HepG2 (cell line): Measurements from ENCODE around the gene PITHD1. TPM values are rescaled to one million over a fixed set of nuclear protein-coding genes. Genes with fewer than 3 reads are reported as not detected.
A peak's percentile ranks its signal among the peaks of the same experiment; 100 is the strongest.

Experiments
- ATAC-seq: fragments of 200-7000 bp; cut with Tn5 transposase; 3 replicates; pipeline ENCODE4 v1.9.1; 2020; ENCODE audit warnings: mild to moderate bottlenecking, moderate library complexity
- BruUV-seq: library from RNA; stranded (reverse); fragments of 400-500 nt; replicated peaks from 2 replicates; lab custom pipeline; 2021; lab: Mats Ljungman, UMichigan
- CTCF ChIA-PET: fragments of 300-600 bp; formaldehyde crosslinking; extraction: SDS; loops from one replicate; lab custom pipeline; 2021; ENCODE audit warnings: low total read pairs, inconsistent platforms, low intra/inter-chr PET ratio; lab: Yijun Ruan, JAX
- POLR2A ChIA-PET: fragments of 350-600 bp; sonication (Branson Sonifier 250); formaldehyde crosslinking; loops from one replicate; lab custom pipeline; 2020; ENCODE audit warnings: antibody characterized with exemption, inconsistent platforms; lab: Yijun Ruan, JAX
- DNase-seq: peaks from one replicate; pipeline ENCODE4 v3.0.0-alpha.2; 2015; ENCODE audit warnings: low spot score
- FAIRE-seq: peaks from 3 replicates; lab custom pipeline; 2011; peaks lifted over from hg19 to GRCh38; lab: Jason Lieb, UNC
- H2AFZ ChIP-seq: one replicate; pipeline ENCODE4 v1.6.1; 2011; ENCODE audit warnings: low read length, inconsistent platforms
- H3K27ac ChIP-seq: fragments of 300-600 bp; 3 replicates; pipeline ENCODE4 v1.8.0; 2011; ENCODE audit warnings: mixed run types, mild to moderate bottlenecking, mixed read lengths, low read length, inconsistent platforms; ENCODE audit not compliant: insufficient read depth; ENCODE audit errors: extremely low read length
- H3K27me3 ChIP-seq, 2 experiments: fragments of 200-600 bp in 1 of 2; 2 replicates in 1 of 2; 3 replicates in 1 of 2; pipeline versions ENCODE4 v1.6.0 to v1.8.0; 2011; ENCODE audit warnings: low read length in 2 of 2, mild to moderate bottlenecking in 2 of 2, moderate library complexity in 2 of 2, inconsistent platforms in 1 of 2; ENCODE audit not compliant: insufficient read depth in 2 of 2, control insufficient read depth in 1 of 2
- H3K36me3 ChIP-seq, 2 experiments: fragments of 200-600 bp in 1 of 2; replicated peaks in 1 of 2; 2 replicates in 1 of 2; 3 replicates in 1 of 2; pipeline versions ENCODE4 v1.5.1 to v1.8.0; 2011; ENCODE audit warnings: low read length in 2 of 2, inconsistent platforms in 1 of 2; ENCODE audit not compliant: insufficient read depth in 2 of 2, control insufficient read depth in 1 of 2
- H3K4me1 ChIP-seq: 2 replicates; pipeline ENCODE4 v1.5.1; 2012; ENCODE audit warnings: low read length, inconsistent platforms; ENCODE audit not compliant: insufficient read depth
- H3K4me2 ChIP-seq: 2 replicates; pipeline ENCODE4 v1.6.0; 2011; ENCODE audit warnings: low read depth, low read length, inconsistent platforms
- H3K4me3 ChIP-seq, 3 experiments: fragments of 200-600 bp in 1 of 3; sonication (generic), shearing (Covaris generic) in 1 of 3; replicated peaks in 1 of 3; 2 replicates each; pipeline ENCODE4 v1.5.1; 2011 to 2016; ENCODE audit warnings: low read length in 3 of 3, inconsistent platforms in 2 of 3, low read depth in 2 of 3, mild to moderate bottlenecking in 2 of 3, control low read depth in 1 of 3, mixed read lengths in 1 of 3; ENCODE audit not compliant: insufficient read depth in 1 of 3
- H3K79me2 ChIP-seq: one replicate; pipeline ENCODE4 v1.6.1; 2011; ENCODE audit warnings: low read length, inconsistent platforms; ENCODE audit not compliant: insufficient read depth
- H3K9ac ChIP-seq: 2 replicates; pipeline ENCODE4 v1.6.0; 2011; ENCODE audit warnings: mild to moderate bottlenecking, low read depth, low read length, inconsistent platforms; ENCODE audit not compliant: insufficient read depth
- H3K9me3 ChIP-seq: 2 replicates; pipeline ENCODE4 v1.5.1; 2012; ENCODE audit warnings: mild to moderate bottlenecking, low read length
- H4K20me1 ChIP-seq: 2 replicates; pipeline ENCODE4 v1.6.0; 2011; ENCODE audit warnings: inconsistent platforms, mild to moderate bottlenecking, low read length, moderate library complexity; ENCODE audit not compliant: insufficient read depth
- FOXC1 ChIP-seq: sonication (generic); formaldehyde crosslinking; IDR thresholded peaks from 2 replicates; pipeline ENCODE4 v1.8.0; 2022; ENCODE audit warnings: mild to moderate bottlenecking, missing genetic modification reagents, borderline replicate concordance
- GZF1 ChIP-seq: sonication (generic); formaldehyde crosslinking; IDR thresholded peaks from 2 replicates; pipeline ENCODE4 v1.5.1; 2020; ENCODE audit warnings: mild to moderate bottlenecking, missing genetic modification reagents
- RAD21 ChIP-seq: fragments of 450-650 bp; formaldehyde crosslinking; IDR thresholded peaks from 2 replicates; pipeline ENCODE4 v1.5.0; 2020; ENCODE audit warnings: mild to moderate bottlenecking
- TCF7L2 ChIP-seq: IDR thresholded peaks from 2 replicates; pipeline ENCODE4 v1.6.1; 2011; ENCODE audit warnings: mild to moderate bottlenecking, low read depth, low read length, moderate library complexity
- ZBTB21 ChIP-seq: sonication (generic); formaldehyde crosslinking; IDR thresholded peaks from 2 replicates; pipeline ENCODE4 v1.4.0; 2020; ENCODE audit warnings: missing genetic modification reagents
- ZMYM4 ChIP-seq: sonication (generic); formaldehyde crosslinking; IDR thresholded peaks from 2 replicates; pipeline ENCODE4 v1.8.1; 2023; ENCODE audit warnings: mild to moderate bottlenecking, missing genetic modification reagents
- WGBS: methylation state at CpG from one replicate; pipeline ENCODE4 v1.1.6; 2017; ENCODE audit warnings: low lambda C conversion rate; 5-methylcytosine and 5-hydroxymethylcytosine counted together
- in situ Hi-C: cut with HindIII; loops from 2 replicates; pipeline ENCODE4 v1.10.0; 2017; ENCODE audit warnings: low pct_unique_long_range_greater_than_20kb; ENCODE audit not compliant: extremely low pct_ligation_motif_present
- intact Hi-C: fragments of 100-400 bp; cut with micrococcal nuclease; formaldehyde crosslinking; loops from one replicate; pipeline ENCODE4 v1.10.0; 2022; ENCODE audit not compliant: unreplicated experiment
- polyA plus RNA-seq, 8 experiments: library from polyadenylated mRNA; depleted of rRNA in 3 of 8; stranded (reverse) in 7 of 8; unstranded in 1 of 8; fragments of >200 nt; fragmentation: Illumina TruSeq in 4 of 8; extraction: Trizol in 4 of 8; gene quantifications; 2 replicates each; pipeline versions ENCODE4 v1.2.1 to v1.2.3, GENCODE V29; 2011 to 2016; ENCODE audit warnings: low read depth in 4 of 8, missing spikeins in 1 of 8, mixed read lengths in 1 of 8; ENCODE audit not compliant: insufficient read depth in 1 of 8
- total RNA-seq, 5 experiments: library from RNA; depleted of rRNA; stranded (reverse); fragments of >200 nt; fragmentation: Illumina TruSeq; extraction: Trizol; gene quantifications; 2 replicates each; pipeline ENCODE4 v1.2.3, GENCODE V29; 2016; ENCODE audit warnings: low read depth in 1 of 5
- TF ChIP-seq, protein P1 (sequence below): sonication (generic); formaldehyde crosslinking; IDR thresholded peaks from 2 replicates; pipeline ENCODE4 v1.5.0; 2020; ENCODE audit warnings: mild to moderate bottlenecking, missing genetic modification reagents, borderline replicate concordance
- TF ChIP-seq, protein P2 (sequence below): sonication (generic); formaldehyde crosslinking; IDR thresholded peaks from 2 replicates; pipeline ENCODE4 v1.5.0; 2020; ENCODE audit warnings: mild to moderate bottlenecking, missing genetic modification reagents, moderate library complexity

The PITHD1 gene
- total and polyA plus RNA-seq, 2 of the 13 experiments (the other 11 are each of a cell fraction or from before 2014, with no cell fraction given): 28.0 to 37.3 TPM

DNA sequence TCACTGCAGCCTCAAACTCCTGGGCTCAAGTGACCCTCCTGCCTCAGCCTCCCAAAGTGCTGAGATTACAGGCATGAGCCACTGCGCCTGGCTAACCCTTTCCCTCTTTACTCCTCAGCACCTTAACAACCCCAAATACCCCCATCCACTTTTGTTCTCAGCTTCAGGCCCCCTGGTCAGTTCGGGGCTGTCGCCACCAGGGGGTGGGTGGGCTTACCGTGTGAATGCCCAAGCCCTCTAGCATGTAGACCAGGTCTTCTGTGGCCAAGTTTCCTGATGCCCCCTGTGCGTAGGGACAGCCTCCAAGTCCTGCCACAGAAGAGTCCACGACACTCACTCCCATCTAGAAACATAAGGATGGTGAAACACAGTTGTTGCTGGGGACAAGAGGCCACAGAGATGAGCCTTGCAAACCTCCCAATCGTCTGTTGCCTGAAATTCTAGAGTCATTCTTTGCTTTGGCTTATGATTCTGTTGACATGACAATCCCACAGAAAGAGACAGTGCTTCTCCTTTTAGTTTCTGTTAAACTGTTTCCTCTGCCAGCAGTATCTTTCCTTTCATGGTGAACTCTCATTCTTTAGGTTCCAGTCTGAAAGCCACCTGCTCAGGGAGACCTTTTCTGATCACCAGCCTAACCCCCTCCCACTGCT, 26.1 kb downstream of the PITHD1 start:
- H3K27me3 ChIP-seq: no peaks in the 10 kb centered on the region; a peak in 1 of 5 replicates
- peaks cover 6% of the 10 kb centered on the region for H3K79me2 ChIP-seq
- no peak overlapping the region for H3K4me2 ChIP-seq
- FAIRE-seq: peak; percentile 4
- H3K4me1 ChIP-seq: peaks cover 62% of the 10 kb centered on the region
- POLR2A ChIA-PET: interaction anchor here (0.8 to 10.9 kb wide), 3 partner anchors 20 to 27 kb away, joined by 4 to 154 read pairs (median 4); partner anchors contain the start of genes HMGCL and PITHD1
- BruUV-seq: no TSS peak
- intact Hi-C loops: loop anchor here (5.0 kb wide), 1 partner anchor 63 kb away; the partner anchor contains the start of gene FUCA1
- H3K36me3 ChIP-seq: peaks cover 0 to 2% of the 10 kb centered on the region in 2 experiments; a peak in 2 of 5 replicates
- TF ChIP-seq, protein P1, sequence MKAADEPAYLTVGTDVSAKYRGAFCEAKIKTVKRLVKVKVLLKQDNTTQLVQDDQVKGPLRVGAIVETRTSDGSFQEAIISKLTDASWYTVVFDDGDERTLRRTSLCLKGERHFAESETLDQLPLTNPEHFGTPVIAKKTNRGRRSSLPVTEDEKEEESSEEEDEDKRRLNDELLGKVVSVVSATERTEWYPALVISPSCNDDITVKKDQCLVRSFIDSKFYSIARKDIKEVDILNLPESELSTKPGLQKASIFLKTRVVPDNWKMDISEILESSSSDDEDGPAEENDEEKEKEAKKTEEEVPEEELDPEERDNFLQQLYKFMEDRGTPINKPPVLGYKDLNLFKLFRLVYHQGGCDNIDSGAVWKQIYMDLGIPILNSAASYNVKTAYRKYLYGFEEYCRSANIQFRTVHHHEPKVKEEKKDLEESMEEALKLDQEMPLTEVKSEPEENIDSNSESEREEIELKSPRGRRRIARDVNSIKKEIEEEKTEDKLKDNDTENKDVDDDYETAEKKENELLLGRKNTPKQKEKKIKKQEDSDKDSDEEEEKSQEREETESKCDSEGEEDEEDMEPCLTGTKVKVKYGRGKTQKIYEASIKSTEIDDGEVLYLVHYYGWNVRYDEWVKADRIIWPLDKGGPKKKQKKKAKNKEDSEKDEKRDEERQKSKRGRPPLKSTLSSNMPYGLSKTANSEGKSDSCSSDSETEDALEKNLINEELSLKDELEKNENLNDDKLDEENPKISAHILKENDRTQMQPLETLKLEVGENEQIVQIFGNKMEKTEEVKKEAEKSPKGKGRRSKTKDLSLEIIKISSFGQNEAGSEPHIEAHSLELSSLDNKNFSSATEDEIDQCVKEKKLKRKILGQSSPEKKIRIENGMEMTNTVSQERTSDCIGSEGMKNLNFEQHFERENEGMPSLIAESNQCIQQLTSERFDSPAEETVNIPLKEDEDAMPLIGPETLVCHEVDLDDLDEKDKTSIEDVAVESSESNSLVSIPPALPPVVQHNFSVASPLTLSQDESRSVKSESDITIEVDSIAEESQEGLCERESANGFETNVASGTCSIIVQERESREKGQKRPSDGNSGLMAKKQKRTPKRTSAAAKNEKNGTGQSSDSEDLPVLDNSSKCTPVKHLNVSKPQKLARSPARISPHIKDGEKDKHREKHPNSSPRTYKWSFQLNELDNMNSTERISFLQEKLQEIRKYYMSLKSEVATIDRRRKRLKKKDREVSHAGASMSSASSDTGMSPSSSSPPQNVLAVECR (CRISPR knock-in tag): peak; percentile 24; the same call in 1 of the 2 replicates
- no peak for TF ChIP-seq TCF7L2
- TF ChIP-seq, protein P2, sequence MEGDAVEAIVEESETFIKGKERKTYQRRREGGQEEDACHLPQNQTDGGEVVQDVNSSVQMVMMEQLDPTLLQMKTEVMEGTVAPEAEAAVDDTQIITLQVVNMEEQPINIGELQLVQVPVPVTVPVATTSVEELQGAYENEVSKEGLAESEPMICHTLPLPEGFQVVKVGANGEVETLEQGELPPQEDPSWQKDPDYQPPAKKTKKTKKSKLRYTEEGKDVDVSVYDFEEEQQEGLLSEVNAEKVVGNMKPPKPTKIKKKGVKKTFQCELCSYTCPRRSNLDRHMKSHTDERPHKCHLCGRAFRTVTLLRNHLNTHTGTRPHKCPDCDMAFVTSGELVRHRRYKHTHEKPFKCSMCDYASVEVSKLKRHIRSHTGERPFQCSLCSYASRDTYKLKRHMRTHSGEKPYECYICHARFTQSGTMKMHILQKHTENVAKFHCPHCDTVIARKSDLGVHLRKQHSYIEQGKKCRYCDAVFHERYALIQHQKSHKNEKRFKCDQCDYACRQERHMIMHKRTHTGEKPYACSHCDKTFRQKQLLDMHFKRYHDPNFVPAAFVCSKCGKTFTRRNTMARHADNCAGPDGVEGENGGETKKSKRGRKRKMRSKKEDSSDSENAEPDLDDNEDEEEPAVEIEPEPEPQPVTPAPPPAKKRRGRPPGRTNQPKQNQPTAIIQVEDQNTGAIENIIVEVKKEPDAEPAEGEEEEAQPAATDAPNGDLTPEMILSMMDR (CRISPR knock-in tag): peak; percentile 36
- no peak for TF ChIP-seq FOXC1
- TF ChIP-seq RAD21: 0 out of 2 replicates have a peak, but pooled peaks have one; percentile 19
- TF ChIP-seq GZF1 (CRISPR knock-in tag): no peak
- TF ChIP-seq ZBTB21: no peak
- TF ChIP-seq ZMYM4 (CRISPR knock-in tag): 0 out of 2 replicates have a peak, but pooled peaks have one; percentile 26
- DNase-seq: no peak
- no peaks in the 10 kb centered on the region for H3K9me3 ChIP-seq
- H2AFZ ChIP-seq: no peak overlapping the region
- H3K27ac ChIP-seq: peak overlapping the region; percentile 3
- CTCF ChIA-PET: interaction anchor here (0.6 kb wide), 2 partner anchors 64 kb away, joined by 3 read pairs; partner anchors contain the start of gene FUCA1
- no peak overlapping the region for H3K4me3 ChIP-seq
- in situ Hi-C loops: no loop called here
- 80% methylated on average over 7 of the region's 7 CpGs for WGBS
- H4K20me1 ChIP-seq: no peaks in the 10 kb centered on the region
- no peak for ATAC-seq
- no peak overlapping the region for H3K9ac ChIP-seq
